ENCODE results near the gene LHPP.

- TF ChIP-seq EZH2 (IDR thresholded peaks at IDR 0.05) (no peak), POLR2AphosphoS5 (IDR thresholded peaks at IDR 0.05; ENCODE audit: borderline replicate concordance, low read depth, low read length) (no peak)
Observed at GRCh38 chr10:124590216-124591122, 128.8 kb downstream of the LHPP start.

Measured in SK-N-MC (cell line).